Rectal smooth muscle tissue (tissue), 1 donor: ENCODE measurements around the gene KMT2D.

Experiments used
- H3K27ac ChIP-seq: one replicate; pipeline ENCODE4 v1.7.0; 2013; ENCODE audit warnings: low read depth, low read length, inconsistent platforms
- H3K27me3 ChIP-seq: one replicate; pipeline ENCODE4 v1.7.0; 2013; ENCODE audit warnings: low read length; ENCODE audit not compliant: control insufficient read depth, insufficient read depth
- H3K36me3 ChIP-seq: one replicate; pipeline ENCODE4 v1.7.0; 2013; ENCODE audit warnings: low read length; ENCODE audit not compliant: control insufficient read depth, insufficient read depth
- H3K4me1 ChIP-seq: one replicate; pipeline ENCODE4 v1.7.0; 2013; ENCODE audit warnings: low read length; ENCODE audit not compliant: control insufficient read depth, insufficient read depth
- H3K4me3 ChIP-seq: one replicate; pipeline ENCODE4 v1.7.0; 2013; ENCODE audit warnings: low read length
- H3K9ac ChIP-seq: one replicate; pipeline ENCODE4 v1.7.0; 2013; ENCODE audit warnings: low read length

KMT2D gene

DNA sequence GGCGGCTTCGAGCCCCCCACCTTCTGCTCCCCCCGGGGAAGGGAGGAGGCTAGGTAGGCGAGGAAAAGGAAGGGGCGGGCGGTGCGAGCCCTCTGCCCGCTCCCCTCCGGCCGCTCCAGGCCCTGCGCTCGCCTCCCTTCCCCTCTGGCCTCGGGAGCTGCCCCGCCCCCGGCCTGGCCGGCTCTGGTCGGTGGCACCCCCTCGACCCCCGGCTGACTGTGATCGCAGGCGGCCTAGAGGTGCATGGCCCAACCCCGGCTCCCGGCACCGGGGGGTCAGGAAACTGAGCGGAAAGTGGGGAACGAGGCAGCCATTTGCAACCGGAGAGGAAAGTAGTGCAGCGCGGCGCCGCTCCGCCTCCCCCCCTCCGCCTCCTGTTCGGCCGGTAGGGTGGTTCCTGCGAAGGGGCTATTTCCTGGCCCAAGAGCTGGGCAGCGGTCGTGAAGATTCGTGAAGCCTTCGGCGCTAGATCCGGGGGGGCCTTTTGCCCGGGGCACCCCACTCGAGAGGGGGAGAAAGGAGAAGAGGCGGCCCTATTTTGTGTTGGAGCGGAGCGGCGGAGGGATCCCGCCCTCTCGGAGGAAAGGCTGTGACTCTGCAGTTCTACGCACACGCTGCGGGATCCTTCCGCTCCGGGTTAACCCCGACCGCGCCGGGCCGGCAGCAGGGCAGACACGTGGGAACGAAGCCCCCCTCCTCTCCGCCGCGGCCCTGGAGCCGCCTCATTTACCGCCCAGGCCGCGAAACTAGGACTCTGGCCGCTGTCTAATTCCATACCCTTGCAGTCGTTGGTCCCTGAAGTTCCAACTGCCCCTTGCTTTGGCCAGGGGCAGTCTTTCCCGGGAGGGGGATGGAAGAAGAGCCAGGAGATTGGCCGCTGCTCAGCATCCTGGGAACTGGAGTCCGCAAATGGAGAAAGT is at the start of gene KMT2D:
Gene KMT2D, minus strand, starts transcription at position 558 of the 920 bp plus-strand sequence. CDS start 5,470 bp downstream, outside the sequence.
- peak within 1 kb of the TSS; percentile 96 for H3K4me3 ChIP-seq
- no peaks in the 10 kb centered on the region for H3K36me3 ChIP-seq
- H3K27ac ChIP-seq, result peak within 1 kb of the TSS; percentile 98
- H3K27me3 ChIP-seq, result no peaks in the 10 kb centered on the region
- H3K9ac ChIP-seq, result peak within 1 kb of the TSS; percentile 82
- H3K4me1 ChIP-seq, result peaks cover 32% of the 10 kb centered on the region

DNA sequence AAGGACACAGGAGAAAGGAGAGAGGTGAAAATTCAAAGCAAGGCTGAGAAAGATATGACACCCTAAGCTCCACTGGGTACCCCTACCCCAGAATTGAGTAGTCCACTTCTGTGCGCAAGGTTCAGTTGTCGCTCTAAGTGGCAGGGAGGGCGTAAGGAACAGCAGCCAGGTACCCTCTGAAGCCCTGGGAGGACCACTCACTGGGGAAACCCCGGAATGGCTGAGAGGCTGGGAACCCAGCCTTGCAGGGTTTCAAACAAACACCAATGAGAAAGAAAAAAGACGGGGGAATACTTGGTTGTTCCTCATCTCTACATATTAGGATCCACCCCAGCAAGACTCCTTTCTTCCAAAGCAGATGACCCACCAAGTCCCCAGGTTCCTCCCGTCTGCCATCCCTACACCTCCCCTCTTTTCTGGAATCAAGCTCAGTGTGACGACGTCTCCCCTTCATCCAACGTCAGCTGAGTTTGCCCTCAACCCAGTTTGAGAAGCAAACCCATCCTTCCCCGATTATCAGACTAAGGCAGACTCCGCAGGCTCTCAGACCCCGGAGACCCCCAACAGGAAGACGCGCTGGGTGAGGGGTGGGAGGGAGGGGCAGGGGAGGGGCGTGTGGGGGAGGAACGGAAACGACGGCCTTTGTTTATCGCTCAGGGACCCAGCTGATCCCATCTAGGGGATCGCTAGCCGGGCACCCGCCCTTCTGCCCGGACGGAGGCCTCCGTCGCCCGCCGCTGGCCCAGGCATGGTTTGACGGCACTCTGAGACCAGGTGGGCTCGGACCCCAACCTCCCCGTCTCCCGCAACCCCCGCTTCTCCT is 49.3 kb upstream of the KMT2D start:
- peak overlapping the region; percentile 93 for H3K9ac ChIP-seq
- H3K27ac ChIP-seq, result peak overlapping the region; percentile 100
- H3K27me3 ChIP-seq, result no peaks in the 10 kb centered on the region
- peak overlapping the region; percentile 98 for H3K4me3 ChIP-seq
- peaks cover 12% of the 10 kb centered on the region for H3K36me3 ChIP-seq
- H3K4me1 ChIP-seq, result peaks cover 10% of the 10 kb centered on the region

DNA sequence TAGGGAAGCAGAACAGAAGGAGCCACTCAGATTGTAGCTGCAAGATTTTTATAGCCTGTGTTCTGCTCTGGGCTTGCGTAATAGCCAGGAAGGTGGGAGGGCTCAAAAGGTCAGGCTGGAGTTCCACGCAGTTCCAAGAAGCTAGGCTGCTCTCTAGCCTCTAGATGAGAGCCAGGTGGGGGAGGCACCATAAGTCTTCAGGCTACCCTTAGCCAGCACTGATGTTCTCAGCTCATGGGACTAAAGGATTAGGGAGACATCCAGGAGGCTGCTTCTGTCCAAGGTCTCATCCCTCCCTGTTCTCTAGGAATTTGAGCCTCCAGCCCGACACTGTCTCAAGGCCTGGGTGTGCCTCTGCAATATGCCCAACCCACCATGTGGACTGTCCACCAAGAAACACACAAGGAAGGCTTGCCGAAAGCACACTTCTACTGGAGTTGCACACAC is 48.4 kb upstream of the KMT2D start:
- Histone ChIP-seq H3K4me1 (peaks cover 10% of the 10 kb centered on the region), H3K27ac (peak overlapping the region; percentile 100), H3K27me3 (no peaks in the 10 kb centered on the region), H3K36me3 (peaks cover 18% of the 10 kb centered on the region), H3K9ac (peak overlapping the region; percentile 22), H3K4me3 (peak overlapping the region; percentile 98)

GRCh38 chr12:49105504-49106084 is 45.0 kb upstream of the KMT2D start:
- no peak overlapping the region for H3K4me3 ChIP-seq
- no peaks in the 10 kb centered on the region for H3K27me3 ChIP-seq
- H3K9ac ChIP-seq, result no peak overlapping the region
- H3K36me3 ChIP-seq, result peaks cover 49% of the 10 kb centered on the region
- H3K4me1 ChIP-seq, result peaks cover 10% of the 10 kb centered on the region
- H3K27ac ChIP-seq, result no peak overlapping the region

- Histone ChIP-seq H3K4me1 (peaks cover 10% of the 10 kb centered on the region), H3K9ac (no peak overlapping the region)
These were observed 44.2 kb upstream of the KMT2D start for GRCh38 chr12:49104822-49105221.

DNA sequence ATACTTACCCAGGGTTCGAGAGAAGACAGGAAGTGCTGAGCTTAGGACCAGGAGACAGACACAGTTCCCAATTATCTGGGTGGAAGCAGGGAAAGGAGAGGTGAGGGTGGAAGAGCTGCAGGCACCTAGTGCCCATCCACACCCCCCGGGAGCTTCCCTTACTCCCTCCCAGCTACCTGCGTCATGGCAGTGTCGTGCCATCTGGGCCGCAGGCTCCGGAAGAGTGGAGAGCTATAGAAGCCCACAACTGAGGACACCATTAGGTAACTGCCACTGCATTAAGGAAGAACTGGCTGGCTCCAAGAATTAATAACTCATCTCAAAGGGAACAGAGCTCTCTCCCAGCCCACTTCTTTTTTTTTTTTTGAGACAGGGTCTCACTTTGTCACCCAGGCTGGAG is 39.8 kb upstream of the KMT2D start:
- H3K36me3 ChIP-seq, result peaks cover 53% of the 10 kb centered on the region
- H3K4me3 ChIP-seq, result no peak overlapping the region
- H3K27ac ChIP-seq, result no peak overlapping the region
- H3K27me3 ChIP-seq, result no peaks in the 10 kb centered on the region
- H3K9ac ChIP-seq, result no peak overlapping the region
- H3K4me1 ChIP-seq, result no peaks in the 10 kb centered on the region

More at GRCh38 chr12:49104822-49105221, 44.2 kb upstream of the KMT2D start:
- H3K27ac ChIP-seq, result no peak overlapping the region
- H3K27me3 ChIP-seq, result no peaks in the 10 kb centered on the region
- H3K36me3 ChIP-seq, result peaks cover 55% of the 10 kb centered on the region
- no peak overlapping the region for H3K4me3 ChIP-seq

DNA sequence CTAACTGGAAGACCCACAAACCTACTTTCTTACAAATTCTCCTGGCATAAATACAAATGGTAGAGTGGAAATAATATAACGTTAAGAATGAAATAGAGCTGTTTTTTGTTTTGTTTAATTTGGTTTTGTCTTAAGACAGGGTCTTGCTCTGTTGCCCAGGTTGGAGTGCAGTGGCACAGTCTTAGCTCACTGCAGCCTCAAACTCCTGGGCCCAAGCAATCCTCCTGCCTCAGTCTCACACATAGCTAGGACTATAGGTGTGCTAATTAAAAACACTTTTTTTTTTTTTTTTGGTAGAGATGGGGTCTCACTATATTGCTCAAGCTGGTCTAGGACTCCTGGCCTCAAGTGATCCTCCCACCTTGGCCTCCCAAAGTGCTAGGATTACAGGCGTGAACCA is 38.1 kb upstream of the KMT2D start:
- no peak overlapping the region for H3K9ac ChIP-seq
- no peak overlapping the region for H3K27ac ChIP-seq
- H3K36me3 ChIP-seq, result peaks cover 45% of the 10 kb centered on the region
- H3K4me1 ChIP-seq, result no peaks in the 10 kb centered on the region
- no peak overlapping the region for H3K4me3 ChIP-seq
- peaks cover 9% of the 10 kb centered on the region for H3K27me3 ChIP-seq

GRCh38 chr12:49098035-49098451 is 37.4 kb upstream of the KMT2D start:
- no peaks in the 10 kb centered on the region for H3K4me1 ChIP-seq
- H3K27ac ChIP-seq, result no peak overlapping the region
- H3K9ac ChIP-seq, result no peak overlapping the region
- peaks cover 16% of the 10 kb centered on the region for H3K27me3 ChIP-seq
- no peak overlapping the region for H3K4me3 ChIP-seq
- peaks cover 40% of the 10 kb centered on the region for H3K36me3 ChIP-seq

GRCh38 chr12:49097381-49097780 is 36.8 kb upstream of the KMT2D start:
- H3K4me1 ChIP-seq, result no peaks in the 10 kb centered on the region
- H3K36me3 ChIP-seq, result peaks cover 34% of the 10 kb centered on the region
- H3K27me3 ChIP-seq, result peaks cover 20% of the 10 kb centered on the region
- H3K9ac ChIP-seq, result no peak overlapping the region
- H3K27ac ChIP-seq, result no peak overlapping the region
- no peak overlapping the region for H3K4me3 ChIP-seq

DNA sequence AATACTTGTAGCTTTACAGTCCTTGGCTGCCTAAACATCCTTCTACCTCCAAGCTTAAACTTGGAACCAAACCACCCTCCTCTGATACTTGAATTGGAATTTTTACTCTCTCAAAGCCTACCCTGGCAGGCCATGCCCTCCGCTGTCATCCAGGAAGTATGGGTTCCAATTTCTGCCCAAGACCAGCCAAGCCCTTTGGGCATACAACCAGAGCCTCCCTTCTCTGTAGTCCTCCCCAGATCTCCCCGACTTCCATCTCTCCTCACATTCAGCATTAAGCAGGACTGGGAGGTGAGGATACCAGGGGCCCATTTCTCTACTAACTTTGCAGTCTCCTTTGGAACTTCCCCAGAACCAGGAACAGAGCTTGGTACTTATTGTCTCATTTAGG is 34.4 kb upstream of the KMT2D start:
- H3K27ac ChIP-seq, result no peak overlapping the region
- H3K4me1 ChIP-seq, result peaks cover 5% of the 10 kb centered on the region
- H3K4me3 ChIP-seq, result no peak overlapping the region
- H3K36me3 ChIP-seq, result peaks cover 11% of the 10 kb centered on the region
- H3K27me3 ChIP-seq, result peaks cover 38% of the 10 kb centered on the region
- H3K9ac ChIP-seq, result no peak overlapping the region

DNA sequence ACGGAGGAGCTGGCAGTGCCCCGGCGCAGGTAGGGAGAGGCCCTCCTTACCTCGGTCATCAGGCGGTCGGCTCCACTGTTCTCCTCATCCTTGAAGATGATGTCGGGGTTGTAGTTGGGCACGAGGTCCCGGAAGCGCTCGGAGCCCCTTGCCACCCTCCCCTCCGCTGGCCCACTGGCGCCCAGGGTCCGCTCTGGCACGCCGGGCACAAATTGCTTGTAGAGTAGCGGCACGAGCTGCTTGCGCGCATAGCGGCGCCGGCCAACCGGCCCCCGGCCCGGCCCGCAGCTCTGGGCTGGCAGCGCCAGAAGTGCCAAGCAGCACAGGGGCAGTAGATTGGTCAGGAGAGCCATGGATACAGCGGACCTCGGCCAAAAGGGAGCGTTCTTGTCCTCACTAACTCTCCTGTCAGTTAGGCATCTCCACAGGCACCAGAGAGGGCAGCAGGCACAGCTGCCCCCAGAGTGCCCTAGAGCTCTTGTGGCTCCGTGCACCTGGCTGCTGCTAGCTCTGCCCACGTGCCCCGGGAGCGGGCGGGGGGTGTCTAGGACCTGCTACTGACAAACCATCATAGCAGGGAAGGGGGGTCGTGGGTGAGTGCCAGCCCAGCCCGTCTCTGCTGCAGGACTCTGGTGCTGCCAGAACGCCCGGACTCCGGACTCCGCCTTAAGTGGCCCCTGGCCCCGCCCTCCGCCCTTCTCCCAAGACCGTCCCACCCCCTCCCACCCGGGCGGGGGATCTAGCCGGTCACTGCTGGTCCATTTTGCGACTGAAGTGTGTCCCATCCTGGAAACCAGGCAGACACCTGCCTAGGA is 33.8 kb upstream of the KMT2D start, which contains the start of gene DHH:
Gene DHH, minus strand, starts transcription at position 642 of the 815 bp plus-strand sequence. Its CDS starts 289 bp downstream, at position 353.
- peaks cover 5% of the 10 kb centered on the region for H3K4me1 ChIP-seq
- H3K9ac ChIP-seq, result no peak within 1 kb of the TSS
- peaks cover 43% of the 10 kb centered on the region for H3K27me3 ChIP-seq

More for the DNA sequence above, 33.8 kb upstream of the KMT2D start, which contains the start of gene DHH:
- Histone ChIP-seq H3K27ac (no peak within 1 kb of the TSS), H3K36me3 (peaks cover 11% of the 10 kb centered on the region), H3K4me3 (peak within 1 kb of the TSS; percentile 36)
